GM19025 (cell line): ENCODE measurements around the gene SLC46A1.

Experiments
- ATAC-seq: cut with Tn5 transposase; IDR thresholded peaks from one replicate; pipeline ENCODE4 v1.9.1; 2021; ENCODE audit warnings: mild to moderate bottlenecking, low read depth, moderate library complexity; ENCODE audit not compliant: unreplicated experiment

The SLC46A1 gene

DNA sequence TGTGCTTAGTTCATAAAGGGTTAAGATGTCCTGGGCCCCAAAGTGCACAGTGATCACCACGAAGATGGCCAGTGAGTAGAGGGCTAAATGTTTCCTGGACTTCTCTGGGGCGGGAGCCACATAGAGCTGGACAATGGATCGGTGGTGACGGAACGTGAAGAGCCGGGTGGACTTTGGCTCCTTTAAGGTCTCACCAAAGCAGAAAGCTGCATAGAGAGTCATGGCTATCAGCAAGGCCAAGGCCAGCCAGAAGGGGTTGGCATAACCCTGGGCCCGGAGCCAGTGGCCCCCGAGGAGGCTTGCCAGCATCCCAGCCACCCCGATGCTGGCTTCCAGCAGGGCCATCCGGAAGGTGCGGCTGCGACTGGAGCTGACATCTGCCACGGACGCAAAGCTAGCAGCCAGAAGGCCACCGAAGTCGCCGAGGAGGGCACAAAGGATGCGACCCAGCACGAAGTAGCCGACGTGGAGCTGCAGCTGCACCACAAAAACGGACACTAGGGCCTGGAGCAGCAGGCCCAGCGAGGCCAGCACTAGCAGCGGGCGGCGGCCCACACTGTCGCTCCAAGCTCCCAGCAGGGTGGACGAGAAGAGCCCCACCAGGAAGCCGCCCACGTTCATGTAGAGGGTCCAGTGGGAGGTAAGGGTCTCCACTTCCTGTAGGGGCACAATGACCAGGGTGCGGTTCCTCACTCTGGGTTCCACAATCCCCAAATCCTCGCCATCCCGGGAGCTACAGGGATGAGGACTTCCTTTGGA, 1.0 kb downstream of the SLC46A1 start:
- ATAC-seq: no peak

DNA sequence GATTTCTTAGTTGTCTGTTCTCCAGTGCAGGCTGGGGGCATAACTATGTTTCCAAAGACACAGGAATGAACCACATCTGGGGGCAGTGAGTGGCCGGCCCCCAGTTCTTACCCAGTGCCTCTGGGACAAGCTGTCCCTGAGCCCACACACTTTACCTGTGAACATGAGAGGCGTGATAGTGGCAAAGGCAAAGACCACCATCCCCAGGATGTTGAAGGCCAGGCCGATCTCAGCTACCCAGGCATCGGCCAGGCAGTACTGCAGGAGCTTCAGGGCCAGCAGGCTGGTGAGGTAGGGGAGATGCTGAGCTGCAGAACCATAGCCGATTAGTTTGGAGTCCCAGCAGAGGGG, 1.6 kb downstream of the SLC46A1 start:
- ATAC-seq: no peak

GRCh38 chr17:28404007-28404406, 2.0 kb downstream of the SLC46A1 start:
- ATAC-seq: no peak

DNA sequence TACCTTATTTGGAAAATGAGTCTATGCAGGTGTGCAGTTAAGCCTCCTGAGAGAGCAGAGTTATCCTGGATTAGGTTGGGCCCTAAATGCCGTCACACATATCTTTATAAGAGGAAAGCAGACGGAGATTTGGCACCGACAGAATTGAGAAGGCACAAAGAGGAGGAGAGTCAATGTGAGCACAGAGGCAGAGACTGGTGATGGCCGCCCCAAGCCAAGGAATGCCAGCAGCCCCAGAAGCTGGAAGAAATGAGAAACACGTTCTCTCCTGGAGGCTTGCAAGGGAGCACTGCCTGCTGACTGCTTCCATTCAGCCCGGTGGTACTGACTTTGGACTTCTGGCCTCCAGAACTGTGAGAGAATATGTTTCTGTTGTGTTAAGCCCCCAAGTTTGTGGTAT, 3.2 kb downstream of the SLC46A1 start:
- ATAC-seq: no peak

DNA sequence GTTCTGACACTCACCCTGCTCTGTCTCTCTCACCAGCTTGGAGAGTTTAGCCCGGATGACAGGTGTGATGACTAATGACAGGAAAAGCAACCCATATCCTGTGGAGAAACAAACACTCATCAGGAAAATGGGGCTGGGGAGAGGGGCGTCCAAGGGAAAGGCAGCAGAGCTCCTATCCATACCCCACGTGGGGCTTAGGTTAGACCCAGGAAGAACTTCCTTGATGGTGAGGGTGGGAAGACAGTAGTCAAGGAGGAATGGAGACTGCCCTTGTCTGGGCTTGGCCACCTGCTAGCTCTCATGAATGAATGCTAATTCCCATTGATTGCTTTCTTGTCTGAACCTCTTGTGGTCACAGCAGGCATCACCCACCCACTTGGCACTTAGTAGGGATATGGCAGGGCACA, 3.8 kb downstream of the SLC46A1 start:
- no peak for ATAC-seq

GRCh38 chr17:28399808-28400207, 6.2 kb downstream of the SLC46A1 start:
- ATAC-seq: no peak

DNA sequence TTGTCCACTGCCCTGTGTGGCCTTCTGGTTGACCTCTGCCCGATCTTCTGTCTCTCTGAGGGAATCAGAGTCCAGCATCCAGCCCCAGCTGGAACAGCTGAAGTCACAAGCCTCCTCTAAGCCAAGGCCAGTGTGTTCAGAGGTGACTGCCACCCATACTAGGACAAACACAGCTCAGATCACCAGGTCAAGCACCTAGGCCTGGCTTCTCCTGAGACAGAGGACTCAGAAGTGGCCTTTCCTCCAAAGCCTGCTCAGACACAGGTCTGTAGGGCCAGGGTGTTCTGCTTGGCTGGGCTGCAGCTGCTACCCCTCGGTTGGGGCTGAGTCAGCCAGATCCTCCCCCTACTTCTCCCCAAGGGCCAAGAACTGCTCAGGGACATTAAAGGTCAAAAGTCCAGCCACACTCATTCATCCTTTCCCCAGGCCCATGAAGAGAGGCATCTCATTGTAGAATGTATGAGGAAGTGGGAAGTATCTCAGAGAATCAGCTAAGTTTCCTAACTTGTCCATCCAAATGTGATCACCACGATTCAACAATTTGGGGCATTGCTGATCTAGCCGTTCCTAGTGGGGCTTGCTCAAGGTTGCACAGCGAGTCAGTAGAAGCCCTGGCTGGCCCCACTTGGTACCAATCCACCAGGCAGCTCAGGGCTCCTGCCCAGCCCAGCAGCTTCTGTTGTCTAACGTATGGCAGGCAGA, 7.6 kb downstream of the SLC46A1 start:
- no peak for ATAC-seq

DNA sequence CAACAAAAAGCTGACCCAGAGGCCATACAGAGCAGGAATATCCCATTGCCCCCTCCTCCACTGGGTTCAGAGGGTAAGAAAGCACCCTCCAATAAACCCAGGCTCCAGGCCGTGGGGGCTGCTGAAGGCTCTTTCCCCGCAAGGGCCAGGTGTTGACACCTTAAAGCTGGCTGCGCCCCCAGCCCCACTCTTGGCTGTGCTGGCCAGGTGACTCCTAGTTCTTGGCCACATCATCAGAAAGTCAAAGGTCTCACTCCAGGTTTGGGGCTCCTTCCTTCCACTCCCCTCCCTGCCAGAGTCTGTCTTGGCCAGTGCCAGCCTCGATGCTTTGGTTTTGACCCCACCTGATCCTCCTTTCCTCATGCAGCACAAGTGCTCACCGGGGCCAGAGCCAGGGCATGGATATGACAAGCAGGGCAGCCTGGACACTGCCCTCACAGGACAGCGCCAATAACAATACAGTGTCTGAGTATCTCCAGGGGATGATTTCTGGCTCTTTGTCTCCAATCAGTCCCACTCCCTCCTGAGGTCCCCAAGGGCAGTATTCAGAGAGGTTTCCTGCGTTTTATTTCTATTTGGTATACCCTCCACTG, 8.2 kb downstream of the SLC46A1 start:
- ATAC-seq: no peak

DNA sequence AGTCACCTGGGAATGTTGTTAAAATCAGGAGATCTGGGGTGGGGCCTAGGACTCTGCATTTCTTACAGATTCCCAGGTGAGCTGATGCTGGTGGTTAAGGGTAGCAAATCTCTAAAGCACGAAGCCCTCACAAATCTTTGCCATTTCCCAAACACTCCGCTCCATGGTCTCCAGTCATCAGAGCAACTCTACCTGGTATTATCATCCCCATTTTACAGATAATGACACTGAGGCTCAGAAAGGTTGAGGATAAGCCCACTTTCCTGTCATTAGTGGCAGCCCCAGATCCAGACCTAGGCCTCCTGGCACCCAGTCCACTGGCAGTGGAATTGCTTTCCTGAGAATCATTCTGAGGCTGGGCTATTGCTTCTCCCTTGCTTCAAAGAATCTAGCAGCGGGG, 8.7 kb downstream of the SLC46A1 start:
- ATAC-seq: no peak

- ATAC-seq: no peak
Observed at GRCh38 chr17:28396635-28397239, 9.3 kb downstream of the SLC46A1 start.

- no peak for ATAC-seq
Observed at GRCh38 chr17:28395968-28396367, 10.0 kb downstream of the SLC46A1 start.

DNA sequence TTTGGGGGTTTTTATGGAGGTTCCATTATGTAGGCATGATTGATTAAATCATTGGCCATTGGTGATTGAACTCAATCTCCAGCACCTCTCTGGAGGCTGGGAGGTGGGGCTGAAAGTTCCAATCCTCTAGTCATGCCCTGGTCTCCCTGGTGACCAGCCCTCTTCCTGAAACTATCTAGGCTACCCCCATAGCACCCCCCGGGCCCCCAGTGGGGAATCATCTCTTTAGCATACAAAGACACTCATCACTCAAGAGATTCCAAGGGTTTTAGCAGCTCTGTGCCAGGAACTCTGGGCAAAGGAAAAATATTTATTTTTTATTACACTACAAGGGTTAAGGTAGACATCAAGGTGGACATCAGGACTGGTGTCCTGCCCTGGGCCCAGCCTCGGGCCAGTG, 10.6 kb downstream of the SLC46A1 start:
- no peak for ATAC-seq

GRCh38 chr17:28394337-28395116, 11.5 kb downstream of the SLC46A1 start:
- no peak for ATAC-seq

GRCh38 chr17:28392491-28392890, 13.5 kb downstream of the SLC46A1 start:
- no peak for ATAC-seq

DNA sequence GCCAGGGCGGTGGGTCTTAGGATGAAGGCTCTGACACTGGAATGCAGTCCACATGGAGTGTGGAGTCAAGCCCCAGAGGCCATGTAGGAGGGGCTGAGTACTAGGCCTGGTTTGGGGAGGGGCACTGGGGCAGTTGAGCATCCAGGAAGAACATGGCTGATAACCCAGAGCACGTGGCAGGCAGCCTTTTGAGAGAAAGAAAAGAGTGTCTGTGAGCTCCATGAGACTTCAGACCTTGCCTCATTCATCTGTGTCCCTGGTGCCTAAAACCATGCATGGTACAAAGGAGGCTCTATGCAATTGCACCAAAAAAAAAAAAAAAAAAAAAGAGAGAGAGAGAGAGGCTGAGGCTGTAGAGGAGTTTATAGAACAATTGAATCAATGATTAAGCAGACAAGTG, 14.6 kb downstream of the SLC46A1 start:
- ATAC-seq: no peak

DNA sequence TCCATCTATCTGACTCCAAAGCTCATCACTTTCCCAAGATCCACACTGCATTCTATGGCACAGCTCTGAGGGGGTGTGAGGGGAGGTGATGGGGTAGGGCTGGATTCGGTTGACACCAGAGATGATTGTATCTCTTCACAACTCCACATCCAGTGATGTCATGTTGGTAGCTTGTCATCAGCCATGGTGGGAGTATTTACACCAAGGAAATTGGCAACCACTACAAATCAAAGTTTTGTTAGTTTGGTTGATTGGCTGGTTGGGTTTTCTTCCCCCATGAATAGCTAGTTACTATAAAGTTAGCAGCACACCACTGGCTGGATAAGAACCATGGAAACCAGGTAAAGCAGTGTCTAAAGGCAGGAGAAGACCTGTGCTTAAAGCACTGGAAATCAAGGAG, 15.0 kb downstream of the SLC46A1 start:
- ATAC-seq: no peak

DNA sequence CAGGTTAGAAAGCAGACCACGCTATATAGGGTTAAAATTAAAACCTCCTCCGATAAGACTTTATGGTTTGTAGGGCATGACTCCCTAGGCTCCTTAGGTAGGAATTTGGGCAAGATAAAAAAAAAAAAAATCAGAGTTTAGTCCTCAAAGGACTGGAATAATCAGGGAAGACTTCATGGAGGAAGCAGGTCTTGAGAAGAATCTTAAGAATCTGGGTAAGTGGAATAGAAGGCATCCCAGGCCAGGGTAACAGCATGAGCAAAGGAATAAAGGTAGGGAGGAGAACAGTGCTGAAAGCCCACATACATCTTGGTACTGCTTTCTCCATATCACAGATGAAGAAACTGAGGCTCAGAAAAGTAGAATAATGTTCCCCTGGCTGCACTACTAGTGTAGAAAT, 15.4 kb downstream of the SLC46A1 start:
- no peak for ATAC-seq

DNA sequence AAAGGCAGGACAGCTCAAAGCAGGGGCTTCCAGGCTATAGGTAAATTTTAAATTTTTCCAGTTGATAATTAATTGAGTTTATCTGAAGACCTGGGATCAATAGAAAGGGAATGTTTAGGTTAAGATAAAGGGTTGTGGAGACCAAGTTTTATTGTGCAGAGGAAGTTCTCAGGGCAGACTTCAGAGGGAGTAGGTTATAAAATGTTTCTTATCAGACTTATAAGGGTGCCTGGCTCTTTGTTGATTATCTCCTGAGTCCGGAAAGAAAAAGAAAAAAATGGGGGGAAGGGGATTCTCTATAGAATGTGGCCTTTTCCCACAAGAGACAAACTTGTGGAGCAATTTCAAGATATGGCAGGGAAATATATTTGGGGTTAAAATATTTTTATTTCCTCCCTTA, 15.9 kb downstream of the SLC46A1 start:
- ATAC-seq: no peak

- ATAC-seq: no peak
Observed at GRCh38 chr17:28388106-28388505, 17.9 kb downstream of the SLC46A1 start.

GRCh38 chr17:28386391-28386790, 19.6 kb downstream of the SLC46A1 start:
- ATAC-seq: no peak

DNA sequence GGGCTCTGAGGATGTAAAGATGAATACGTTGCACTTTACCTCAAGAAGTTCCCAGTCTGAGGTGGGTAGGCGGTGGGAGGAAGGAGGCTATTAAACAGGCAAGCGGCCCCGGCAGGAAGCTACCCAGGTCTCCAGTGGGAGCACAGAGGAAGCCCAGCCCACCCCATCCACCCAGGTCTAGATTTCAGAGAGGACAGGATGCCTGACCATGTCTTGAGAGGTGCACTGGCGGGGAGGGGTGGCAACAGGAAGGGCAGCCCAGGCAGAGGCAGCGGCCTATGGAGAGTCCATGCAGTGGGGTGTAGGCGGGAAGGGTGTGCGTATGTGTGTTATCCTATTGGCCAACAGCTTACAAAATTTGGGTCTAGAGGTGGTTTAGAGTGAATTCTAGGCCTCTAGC, 20.6 kb downstream of the SLC46A1 start:
- no peak for ATAC-seq
